ENCODE data around the gene DLG5. TPM values are rescaled to one million over a fixed set of nuclear protein-coding genes. Genes with fewer than 3 reads are reported as not detected.

The DLG5 gene
- total and polyA plus RNA-seq, 2 experiments from 2014 or later = 15.5 to 29.3 TPM

DNA sequence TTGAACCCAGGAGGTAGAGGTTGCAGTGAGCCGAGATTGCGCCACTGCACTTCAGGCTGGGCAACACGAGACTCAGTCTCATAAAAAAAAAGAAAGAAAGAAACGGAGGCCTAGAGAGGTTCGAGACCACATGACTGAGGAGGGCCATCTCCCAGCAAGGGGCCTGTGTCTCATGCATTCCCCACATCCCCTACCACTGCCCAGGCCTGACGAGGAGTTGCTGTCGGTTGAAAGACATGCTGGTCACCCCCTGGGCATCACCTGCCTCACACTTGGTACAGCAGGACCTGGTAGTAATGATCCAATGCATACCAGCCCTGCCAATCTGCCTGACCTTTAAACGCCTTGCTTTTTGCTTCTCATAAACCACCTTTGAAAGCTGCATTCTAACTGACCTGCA, 85.9 kb downstream of the DLG5 start:
- H3K4me3 ChIP-seq = no peak overlapping the region
- TF ChIP-seq EZH2phosphoT487 (IDR thresholded peaks at IDR 0.05; ENCODE audit: low read depth, severe bottlenecking, unreplicated experiment) (no peak), EZH2 (IDR thresholded peaks at IDR 0.05; ENCODE audit: borderline replicate concordance) (no peak)
- TF ChIP-seq, protein P1, sequence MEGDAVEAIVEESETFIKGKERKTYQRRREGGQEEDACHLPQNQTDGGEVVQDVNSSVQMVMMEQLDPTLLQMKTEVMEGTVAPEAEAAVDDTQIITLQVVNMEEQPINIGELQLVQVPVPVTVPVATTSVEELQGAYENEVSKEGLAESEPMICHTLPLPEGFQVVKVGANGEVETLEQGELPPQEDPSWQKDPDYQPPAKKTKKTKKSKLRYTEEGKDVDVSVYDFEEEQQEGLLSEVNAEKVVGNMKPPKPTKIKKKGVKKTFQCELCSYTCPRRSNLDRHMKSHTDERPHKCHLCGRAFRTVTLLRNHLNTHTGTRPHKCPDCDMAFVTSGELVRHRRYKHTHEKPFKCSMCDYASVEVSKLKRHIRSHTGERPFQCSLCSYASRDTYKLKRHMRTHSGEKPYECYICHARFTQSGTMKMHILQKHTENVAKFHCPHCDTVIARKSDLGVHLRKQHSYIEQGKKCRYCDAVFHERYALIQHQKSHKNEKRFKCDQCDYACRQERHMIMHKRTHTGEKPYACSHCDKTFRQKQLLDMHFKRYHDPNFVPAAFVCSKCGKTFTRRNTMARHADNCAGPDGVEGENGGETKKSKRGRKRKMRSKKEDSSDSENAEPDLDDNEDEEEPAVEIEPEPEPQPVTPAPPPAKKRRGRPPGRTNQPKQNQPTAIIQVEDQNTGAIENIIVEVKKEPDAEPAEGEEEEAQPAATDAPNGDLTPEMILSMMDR (IDR thresholded peaks at IDR 0.05; ENCODE audit: poor library complexity) = no peak
- H3K79me2 ChIP-seq = no peaks in the 10 kb centered on the region
- no peak overlapping the region for H3K27ac ChIP-seq
- no peaks in the 10 kb centered on the region for H3K27me3 ChIP-seq
- DNase-seq (ENCODE audit: low spot score) = no peak
- H3K9me3 ChIP-seq (ENCODE audit: low read depth) = no peaks in the 10 kb centered on the region
- H3K36me3 ChIP-seq (replicated peaks; ENCODE audit: insufficient read depth, low read depth) = peaks cover 5% of the 10 kb centered on the region
- H3K4me1 ChIP-seq (ENCODE audit: insufficient read depth) = peaks cover 10% of the 10 kb centered on the region
- H3K9me2 ChIP-seq (replicated peaks; ENCODE audit: insufficient read depth) = no peaks in the 10 kb centered on the region
- 93% methylated on average over 8 of the region's 8 CpGs for WGBS (ENCODE audit: low lambda C conversion rate, missing lambda C conversion rate)
- H3K4me2 ChIP-seq = no peak overlapping the region
- no peaks in the 10 kb centered on the region for H4K20me1 ChIP-seq (ENCODE audit: insufficient read depth, poor library complexity, severe bottlenecking)
- H2AFZ ChIP-seq = no peak overlapping the region

DNA sequence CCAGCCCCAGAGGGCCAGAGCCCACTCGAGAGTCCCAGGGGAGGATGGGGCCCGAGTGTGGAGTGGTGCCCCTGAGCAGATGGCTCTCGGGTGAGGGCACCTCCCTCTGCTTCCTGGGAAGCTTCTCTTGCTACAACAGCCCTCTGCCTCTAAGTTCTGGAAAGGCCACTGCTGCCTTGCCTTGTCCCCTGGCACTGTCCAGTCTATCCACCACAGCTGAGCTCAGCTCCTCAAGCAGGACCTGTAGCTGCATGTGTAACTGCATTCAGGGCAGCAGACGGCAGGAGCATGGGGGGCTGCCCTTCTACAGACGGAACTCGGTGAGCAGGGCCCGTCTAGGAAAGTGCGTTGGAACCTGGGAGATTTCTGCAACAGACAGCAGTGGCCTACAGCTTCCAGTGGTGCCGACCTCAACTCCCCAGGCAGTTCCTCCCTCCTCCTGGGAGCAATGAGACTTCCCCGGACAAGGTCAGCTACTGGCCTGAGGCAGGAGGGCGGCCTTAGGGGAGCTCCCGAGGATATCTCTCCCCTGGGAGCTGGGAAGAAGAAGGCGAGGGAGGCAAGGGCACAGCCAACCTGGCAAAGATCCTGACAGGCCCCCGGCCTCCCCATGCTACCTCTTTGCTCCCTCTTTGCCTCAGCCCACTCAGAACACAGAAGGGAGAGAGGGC, 88.5 kb downstream of the DLG5 start:
- TF ChIP-seq, protein P1 (IDR thresholded peaks at IDR 0.05; ENCODE audit: poor library complexity) = no peak
- no peak for TF ChIP-seq EZH2 (IDR thresholded peaks at IDR 0.05; ENCODE audit: borderline replicate concordance)
- no peak for TF ChIP-seq EZH2phosphoT487 (IDR thresholded peaks at IDR 0.05; ENCODE audit: low read depth, severe bottlenecking, unreplicated experiment)
- Histone ChIP-seq H3K79me2 (no peaks in the 10 kb centered on the region), H3K9me2 (replicated peaks; ENCODE audit: insufficient read depth) (no peaks in the 10 kb centered on the region), H2AFZ (no peak overlapping the region), H3K27me3 (no peaks in the 10 kb centered on the region), H3K4me1 (ENCODE audit: insufficient read depth) (no peaks in the 10 kb centered on the region), H4K20me1 (ENCODE audit: insufficient read depth, poor library complexity, severe bottlenecking) (no peaks in the 10 kb centered on the region), H3K9me3 (ENCODE audit: low read depth) (no peaks in the 10 kb centered on the region), H3K27ac (no peak overlapping the region), H3K36me3 (replicated peaks; ENCODE audit: insufficient read depth, low read depth) (peaks cover 3% of the 10 kb centered on the region), H3K4me3 (no peak overlapping the region), H3K4me2 (no peak overlapping the region)
- DNase-seq (ENCODE audit: low spot score) = no peak
- WGBS (ENCODE audit: low lambda C conversion rate, missing lambda C conversion rate) = 77% methylated on average over 14 of the region's 14 CpGs

DNA sequence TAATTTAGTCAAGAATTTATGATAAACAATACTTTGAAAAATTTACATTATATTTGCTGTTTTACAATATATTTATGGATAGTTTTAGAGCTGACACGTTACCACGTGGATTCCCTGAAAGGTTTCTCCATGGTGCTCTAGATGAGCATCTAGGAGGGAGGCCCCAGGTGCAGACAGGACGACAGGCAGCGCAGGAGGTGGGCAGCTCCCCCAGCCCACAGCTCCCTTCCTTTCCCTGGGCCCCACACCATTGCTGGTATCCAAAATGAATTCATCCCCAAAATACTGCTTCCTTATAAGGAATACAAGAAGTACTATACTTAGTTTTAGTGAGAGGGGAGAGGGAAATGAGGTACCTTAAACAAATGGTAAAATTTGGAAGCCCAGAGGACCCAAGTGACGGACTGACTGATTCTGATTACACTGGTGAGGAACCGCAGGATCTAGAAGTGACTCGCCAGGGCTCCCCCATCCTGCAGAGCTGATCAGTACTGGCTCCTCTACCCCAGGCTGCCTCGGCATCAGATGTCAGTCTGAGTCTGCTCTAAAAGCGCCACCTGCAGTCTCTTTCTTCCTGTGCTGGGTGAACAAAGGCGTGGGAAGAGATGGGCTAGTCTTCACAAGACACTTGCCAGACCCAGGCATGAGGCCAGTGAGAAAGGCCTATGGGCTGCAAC, 89.2 kb downstream of the DLG5 start:
- Histone ChIP-seq H3K9me2 (replicated peaks; ENCODE audit: insufficient read depth) (no peaks in the 10 kb centered on the region), H3K27me3 (no peaks in the 10 kb centered on the region), H3K4me2 (no peak overlapping the region), H3K4me1 (ENCODE audit: insufficient read depth) (no peaks in the 10 kb centered on the region), H3K9me3 (ENCODE audit: low read depth) (no peaks in the 10 kb centered on the region), H4K20me1 (ENCODE audit: insufficient read depth, poor library complexity, severe bottlenecking) (no peaks in the 10 kb centered on the region), H3K4me3 (no peak overlapping the region), H3K36me3 (replicated peaks; ENCODE audit: insufficient read depth, low read depth) (no peaks in the 10 kb centered on the region), H2AFZ (no peak overlapping the region), H3K27ac (no peak overlapping the region), H3K79me2 (no peaks in the 10 kb centered on the region)
- no peak for TF ChIP-seq EZH2 (IDR thresholded peaks at IDR 0.05; ENCODE audit: borderline replicate concordance)
- no peak for TF ChIP-seq EZH2phosphoT487 (IDR thresholded peaks at IDR 0.05; ENCODE audit: low read depth, severe bottlenecking, unreplicated experiment)
- TF ChIP-seq, protein P1 (IDR thresholded peaks at IDR 0.05; ENCODE audit: poor library complexity) = peak; percentile 10
- DNase-seq (ENCODE audit: low spot score) = no peak
- 74% methylated on average over 10 of the region's 10 CpGs for WGBS (ENCODE audit: low lambda C conversion rate, missing lambda C conversion rate)
